ENCODE measurements around the gene ZNF681.

Gene ZNF681

DNA sequence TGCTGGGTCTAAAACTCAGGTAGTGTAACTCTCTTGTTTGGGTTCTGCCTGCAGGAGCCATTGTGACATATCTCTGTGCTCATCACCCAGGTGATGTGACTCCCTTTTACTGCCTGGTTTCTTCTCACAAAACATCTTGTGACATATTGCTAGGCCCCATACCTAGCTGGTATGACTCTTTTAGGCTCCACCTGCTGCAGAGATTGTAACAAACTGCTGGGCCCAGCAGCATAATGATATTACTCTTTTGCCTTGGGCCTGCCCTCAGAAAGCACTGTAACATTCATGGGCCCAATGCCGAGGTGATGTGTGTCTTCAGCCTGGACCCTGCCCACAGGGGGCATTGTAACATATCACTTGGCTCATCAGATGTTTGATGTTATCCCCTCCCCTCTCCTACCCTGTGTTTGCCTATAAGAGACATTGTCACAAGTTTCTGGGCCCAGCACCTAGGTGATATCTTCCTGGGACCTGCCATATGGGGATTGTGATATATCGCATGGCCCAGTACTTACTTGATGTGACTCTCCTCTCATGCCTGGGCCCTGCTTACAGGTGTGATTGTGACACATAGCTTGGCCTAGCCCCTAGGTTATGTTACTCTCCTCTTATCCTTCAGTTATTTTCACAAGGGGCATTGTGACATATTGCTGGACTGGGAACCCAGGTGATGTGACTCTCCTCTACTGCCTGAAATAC is 18.0 kb upstream of the ZNF681 start:
- H3K9ac ChIP-seq (ENCODE audit: low read depth, low read length): no peak overlapping the region
- H3K79me2 ChIP-seq (ENCODE audit: insufficient read depth, low read length): peaks cover 20% of the 10 kb centered on the region; the same call in 1 of the 2 replicates
- H4K20me1 ChIP-seq (ENCODE audit: insufficient read depth, low read length): no peaks in the 10 kb centered on the region
- no peak overlapping the region for H3K4me3 ChIP-seq (ENCODE audit: low read depth in 1 of 2, low read length in 2 of 2)
- no peaks in the 10 kb centered on the region for H3K27me3 ChIP-seq (ENCODE audit: insufficient read depth, low read length, poor library complexity)
- H3K4me2 ChIP-seq (ENCODE audit: insufficient read depth, low read length): no peak overlapping the region
- no peaks in the 10 kb centered on the region for H3K4me1 ChIP-seq (ENCODE audit: insufficient read depth, low read length)
- no peak for ATAC-seq (ENCODE audit: insufficient read depth, low read depth)
- TF ChIP-seq, protein P1, sequence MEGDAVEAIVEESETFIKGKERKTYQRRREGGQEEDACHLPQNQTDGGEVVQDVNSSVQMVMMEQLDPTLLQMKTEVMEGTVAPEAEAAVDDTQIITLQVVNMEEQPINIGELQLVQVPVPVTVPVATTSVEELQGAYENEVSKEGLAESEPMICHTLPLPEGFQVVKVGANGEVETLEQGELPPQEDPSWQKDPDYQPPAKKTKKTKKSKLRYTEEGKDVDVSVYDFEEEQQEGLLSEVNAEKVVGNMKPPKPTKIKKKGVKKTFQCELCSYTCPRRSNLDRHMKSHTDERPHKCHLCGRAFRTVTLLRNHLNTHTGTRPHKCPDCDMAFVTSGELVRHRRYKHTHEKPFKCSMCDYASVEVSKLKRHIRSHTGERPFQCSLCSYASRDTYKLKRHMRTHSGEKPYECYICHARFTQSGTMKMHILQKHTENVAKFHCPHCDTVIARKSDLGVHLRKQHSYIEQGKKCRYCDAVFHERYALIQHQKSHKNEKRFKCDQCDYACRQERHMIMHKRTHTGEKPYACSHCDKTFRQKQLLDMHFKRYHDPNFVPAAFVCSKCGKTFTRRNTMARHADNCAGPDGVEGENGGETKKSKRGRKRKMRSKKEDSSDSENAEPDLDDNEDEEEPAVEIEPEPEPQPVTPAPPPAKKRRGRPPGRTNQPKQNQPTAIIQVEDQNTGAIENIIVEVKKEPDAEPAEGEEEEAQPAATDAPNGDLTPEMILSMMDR (IDR thresholded peaks at IDR 0.05; ENCODE audit: borderline replicate concordance, extremely low read depth, low read length, poor library complexity, severe bottlenecking): peak; percentile 3
- TF ChIP-seq EZH2 (IDR thresholded peaks at IDR 0.05; ENCODE audit: borderline replicate concordance, low read depth, low read length, severe bottlenecking): no peak
- H3K36me3 ChIP-seq (ENCODE audit: insufficient read depth, low read length): peaks cover 37% of the 10 kb centered on the region
- H3K9me3 ChIP-seq (ENCODE audit: insufficient read depth, low read length, severe bottlenecking): no peaks in the 10 kb centered on the region
- no peak overlapping the region for H3K27ac ChIP-seq (ENCODE audit: low read length)
- no peak overlapping the region for H2AFZ ChIP-seq (ENCODE audit: low read depth, low read length)
- no peak for DNase-seq

DNA sequence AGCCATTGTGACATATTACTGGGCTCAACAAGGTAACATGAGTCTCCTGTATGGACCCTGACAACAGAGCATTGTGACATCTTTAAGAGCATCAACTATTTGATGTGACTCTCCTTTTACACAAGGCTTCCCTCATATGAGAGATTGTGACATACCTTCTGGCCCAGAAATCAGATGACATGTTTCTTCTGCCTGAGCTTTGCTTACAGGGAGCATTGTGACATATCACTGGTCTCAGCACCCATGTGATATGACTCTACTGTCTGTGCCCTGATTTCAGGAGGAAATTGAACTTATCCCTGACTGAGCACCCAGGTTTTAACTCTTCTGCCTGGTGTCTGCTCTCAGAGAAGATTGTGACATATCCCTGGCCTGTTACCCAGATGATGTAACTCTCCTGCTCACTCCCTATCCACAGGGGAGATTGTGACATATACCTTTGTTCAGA is 15.9 kb upstream of the ZNF681 start:
- Histone ChIP-seq H3K9ac (ENCODE audit: low read depth, low read length) (no peak overlapping the region), H4K20me1 (ENCODE audit: insufficient read depth, low read length) (no peaks in the 10 kb centered on the region), H3K36me3 (ENCODE audit: insufficient read depth, low read length) (peaks cover 28% of the 10 kb centered on the region), H3K27me3 (ENCODE audit: insufficient read depth, low read length, poor library complexity) (no peaks in the 10 kb centered on the region), H3K9me3 (ENCODE audit: insufficient read depth, low read length, severe bottlenecking) (no peaks in the 10 kb centered on the region), H2AFZ (ENCODE audit: low read depth, low read length) (no peak overlapping the region), H3K4me1 (ENCODE audit: insufficient read depth, low read length) (no peaks in the 10 kb centered on the region), H3K27ac (ENCODE audit: low read length) (no peak overlapping the region), H3K79me2 (ENCODE audit: insufficient read depth, low read length) (peaks cover 40% of the 10 kb centered on the region), H3K4me2 (ENCODE audit: insufficient read depth, low read length) (no peak overlapping the region), H3K4me3 (ENCODE audit: low read depth in 1 of 2, low read length in 2 of 2) (no peak overlapping the region)
- DNase-seq (no peak), ATAC-seq (ENCODE audit: insufficient read depth, low read depth) (no peak)
- TF ChIP-seq, protein P1 (IDR thresholded peaks at IDR 0.05; ENCODE audit: borderline replicate concordance, extremely low read depth, low read length, poor library complexity, severe bottlenecking): no peak
- no peak for TF ChIP-seq EZH2 (IDR thresholded peaks at IDR 0.05; ENCODE audit: borderline replicate concordance, low read depth, low read length, severe bottlenecking)

DNA sequence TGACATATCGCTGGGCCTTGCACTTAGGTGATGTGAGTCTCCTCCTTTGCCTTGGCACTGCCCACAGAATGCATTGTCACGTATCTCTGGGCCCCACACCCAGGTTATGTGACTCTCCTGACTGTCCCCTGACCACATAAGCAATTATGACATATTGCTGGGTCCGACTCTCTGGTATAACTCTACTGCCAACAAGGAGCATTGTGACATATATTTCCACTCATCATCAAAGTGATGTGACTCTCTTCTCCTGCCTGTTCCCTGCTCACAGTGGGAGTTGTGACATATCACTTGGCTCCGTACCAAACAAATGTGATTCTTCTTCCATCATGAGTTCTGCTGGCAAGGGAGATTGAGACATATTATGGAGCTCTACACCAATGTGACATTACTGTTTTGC is 15.4 kb upstream of the ZNF681 start:
- Histone ChIP-seq H2AFZ (ENCODE audit: low read depth, low read length) (no peak overlapping the region), H3K79me2 (ENCODE audit: insufficient read depth, low read length) (peaks cover 41% of the 10 kb centered on the region), H3K4me3 (ENCODE audit: low read depth in 1 of 2, low read length in 2 of 2) (no peak overlapping the region), H3K27me3 (ENCODE audit: insufficient read depth, low read length, poor library complexity) (no peaks in the 10 kb centered on the region), H3K9ac (ENCODE audit: low read depth, low read length) (no peak overlapping the region), H3K4me2 (ENCODE audit: insufficient read depth, low read length) (no peak overlapping the region), H3K9me3 (ENCODE audit: insufficient read depth, low read length, severe bottlenecking) (no peaks in the 10 kb centered on the region), H3K4me1 (ENCODE audit: insufficient read depth, low read length) (no peaks in the 10 kb centered on the region), H3K36me3 (ENCODE audit: insufficient read depth, low read length) (peaks cover 26% of the 10 kb centered on the region), H3K27ac (ENCODE audit: low read length) (no peak overlapping the region), H4K20me1 (ENCODE audit: insufficient read depth, low read length) (no peaks in the 10 kb centered on the region)
- DNase-seq (no peak), ATAC-seq (ENCODE audit: insufficient read depth, low read depth) (no peak)
- no peak for TF ChIP-seq EZH2 (IDR thresholded peaks at IDR 0.05; ENCODE audit: borderline replicate concordance, low read depth, low read length, severe bottlenecking)
- TF ChIP-seq, protein P1 (IDR thresholded peaks at IDR 0.05; ENCODE audit: borderline replicate concordance, extremely low read depth, low read length, poor library complexity, severe bottlenecking): no peak

Data from DND-41 (cell line).